ENCODE measurements around the gene PTPRH.
"Not testable (repeated sequence)": the region's sequence is repeated elsewhere in the genome, so short reads cannot be mapped to it uniquely, and the experiment has no call there.

PTPRH gene

GRCh38 chr19:55213547-55213946, 4.2 kb upstream of the PTPRH start:
- TF ChIP-seq POU2F2 (IDR thresholded peaks at IDR 0.05; ENCODE audit: low read depth, low read length) (no peak), SPI1 (IDR thresholded peaks at IDR 0.05; ENCODE audit: low read depth, low read length) (no peak), PAX5 (IDR thresholded peaks at IDR 0.05; ENCODE audit: insufficient read depth, low read length, severe bottlenecking) (no peak), POLR2A (IDR thresholded peaks at IDR 0.05; ENCODE audit: low read depth, low read length) (no peak)
- DNase-seq (ENCODE audit: insufficient read length, low spot score): no peak

DNA sequence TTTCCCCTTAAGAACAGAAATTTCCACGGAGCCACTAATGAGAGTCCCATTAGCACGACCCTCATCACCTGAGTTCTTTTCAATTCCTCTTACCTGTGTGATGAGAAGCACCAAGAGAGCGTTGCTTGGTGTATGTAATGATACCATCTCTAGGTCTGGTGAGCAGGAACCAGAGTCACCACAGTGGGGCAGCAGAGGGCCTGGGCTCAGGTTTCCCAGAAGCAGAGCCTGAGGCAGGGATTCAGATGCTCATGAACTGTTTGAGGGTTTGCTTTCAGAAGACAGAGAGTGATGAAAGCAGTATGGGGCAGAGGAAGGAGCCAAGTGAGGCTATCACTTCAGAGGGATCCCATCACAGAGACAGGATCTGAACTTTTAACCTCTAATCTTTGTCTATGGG, 3.1 kb upstream of the PTPRH start:
- FAIRE-seq (no peak), DNase-seq (ENCODE audit: insufficient read length, low spot score) (no peak)
- TF ChIP-seq PAX5 (IDR thresholded peaks at IDR 0.05; ENCODE audit: insufficient read depth, low read length, severe bottlenecking) (no peak), SPI1 (IDR thresholded peaks at IDR 0.05; ENCODE audit: low read depth, low read length) (no peak), POLR2A (IDR thresholded peaks at IDR 0.05; ENCODE audit: low read depth, low read length) (no peak), POU2F2 (IDR thresholded peaks at IDR 0.05; ENCODE audit: low read depth, low read length) (no peak), TAF1 (IDR thresholded peaks at IDR 0.05; ENCODE audit: low read depth, low read length) (no peak), POLR2AphosphoS5 (IDR thresholded peaks at IDR 0.05; ENCODE audit: low read depth, low read length) (no peak)

More at GRCh38 chr19:55213547-55213946, 4.2 kb upstream of the PTPRH start:
- no peak for FAIRE-seq

- FAIRE-seq: no peak
- no peak for TF ChIP-seq SPI1 (IDR thresholded peaks at IDR 0.05; ENCODE audit: low read depth, low read length)
- no peak for TF ChIP-seq POLR2A (IDR thresholded peaks at IDR 0.05; ENCODE audit: low read depth, low read length)
- no peak for TF ChIP-seq TAF1 (IDR thresholded peaks at IDR 0.05; ENCODE audit: low read depth, low read length)
- TF ChIP-seq POU2F2 (IDR thresholded peaks at IDR 0.05; ENCODE audit: low read depth, low read length): no peak
- TF ChIP-seq PAX5 (IDR thresholded peaks at IDR 0.05; ENCODE audit: insufficient read depth, low read length, severe bottlenecking): no peak
- no peak for TF ChIP-seq POLR2AphosphoS5 (IDR thresholded peaks at IDR 0.05; ENCODE audit: low read depth, low read length)
- DNase-seq (ENCODE audit: insufficient read length, low spot score): no peak
Measured at GRCh38 chr19:55209693-55210472, 582 bp upstream of the PTPRH start.

GRCh38 chr19:55206664-55207500, 2.4 kb downstream of the PTPRH start:
- FAIRE-seq: no peak
- no peak for TF ChIP-seq POLR2A (IDR thresholded peaks at IDR 0.05; ENCODE audit: low read depth, low read length)
- TF ChIP-seq SPI1 (IDR thresholded peaks at IDR 0.05; ENCODE audit: low read depth, low read length): no peak
- no peak for TF ChIP-seq POU2F2 (IDR thresholded peaks at IDR 0.05; ENCODE audit: low read depth, low read length)
- no peak for TF ChIP-seq TAF1 (IDR thresholded peaks at IDR 0.05; ENCODE audit: low read depth, low read length)
- TF ChIP-seq PAX5 (IDR thresholded peaks at IDR 0.05; ENCODE audit: insufficient read depth, low read length, severe bottlenecking): no peak
- no peak for TF ChIP-seq POLR2AphosphoS5 (IDR thresholded peaks at IDR 0.05; ENCODE audit: low read depth, low read length)

GRCh38 chr19:55202199-55202598, 7.1 kb downstream of the PTPRH start:
- not testable (repeated sequence) for FAIRE-seq

More at GRCh38 chr19:55206664-55207500, 2.4 kb downstream of the PTPRH start:
- DNase-seq (ENCODE audit: insufficient read length, low spot score): no peak

GRCh38 chr19:55199620-55200204, 9.6 kb downstream of the PTPRH start:
- FAIRE-seq (no peak), DNase-seq (ENCODE audit: insufficient read length, low spot score) (no peak)
- no peak for TF ChIP-seq TAF1 (IDR thresholded peaks at IDR 0.05; ENCODE audit: low read depth, low read length)

More at GRCh38 chr19:55202199-55202598, 7.1 kb downstream of the PTPRH start:
- not testable (repeated sequence) for DNase-seq (ENCODE audit: insufficient read length, low spot score)

DNA sequence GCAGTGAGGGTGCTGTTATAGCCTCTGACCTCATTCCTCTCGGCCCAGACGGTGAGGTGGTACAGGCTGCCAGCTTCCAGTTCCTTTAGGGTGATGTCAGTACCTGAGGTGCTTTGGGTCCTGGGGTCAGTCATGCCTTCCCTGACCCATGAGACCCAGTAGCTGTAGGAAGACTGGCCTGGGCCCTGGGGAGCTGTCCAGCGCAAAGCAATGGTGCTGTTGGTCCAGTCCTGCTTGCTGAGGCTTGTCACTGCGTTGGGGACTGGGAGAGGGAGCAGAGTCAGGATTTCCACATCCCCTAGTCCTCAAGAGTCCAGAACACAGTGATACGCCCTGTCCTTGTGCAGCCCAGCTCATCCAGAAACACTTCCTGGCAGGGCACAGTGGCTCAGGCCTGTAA, 10.7 kb downstream of the PTPRH start:
- TF ChIP-seq TAF1 (IDR thresholded peaks at IDR 0.05; ENCODE audit: low read depth, low read length) (no peak), PAX5 (IDR thresholded peaks at IDR 0.05; ENCODE audit: insufficient read depth, low read length, severe bottlenecking) (no peak)
- no peak for DNase-seq (ENCODE audit: insufficient read length, low spot score)
- FAIRE-seq: no peak

GRCh38 chr19:55197528-55197927, 11.8 kb downstream of the PTPRH start:
- FAIRE-seq: no peak
- TF ChIP-seq POU2F2 (IDR thresholded peaks at IDR 0.05; ENCODE audit: low read depth, low read length) (no peak), POLR2A (IDR thresholded peaks at IDR 0.05; ENCODE audit: low read depth, low read length) (no peak), PAX5 (IDR thresholded peaks at IDR 0.05; ENCODE audit: insufficient read depth, low read length, severe bottlenecking) (no peak), SPI1 (IDR thresholded peaks at IDR 0.05; ENCODE audit: low read depth, low read length) (no peak), TAF1 (IDR thresholded peaks at IDR 0.05; ENCODE audit: low read depth, low read length) (no peak), POLR2AphosphoS5 (IDR thresholded peaks at IDR 0.05; ENCODE audit: low read depth, low read length) (no peak)
- no peak for DNase-seq (ENCODE audit: insufficient read length, low spot score)

DNA sequence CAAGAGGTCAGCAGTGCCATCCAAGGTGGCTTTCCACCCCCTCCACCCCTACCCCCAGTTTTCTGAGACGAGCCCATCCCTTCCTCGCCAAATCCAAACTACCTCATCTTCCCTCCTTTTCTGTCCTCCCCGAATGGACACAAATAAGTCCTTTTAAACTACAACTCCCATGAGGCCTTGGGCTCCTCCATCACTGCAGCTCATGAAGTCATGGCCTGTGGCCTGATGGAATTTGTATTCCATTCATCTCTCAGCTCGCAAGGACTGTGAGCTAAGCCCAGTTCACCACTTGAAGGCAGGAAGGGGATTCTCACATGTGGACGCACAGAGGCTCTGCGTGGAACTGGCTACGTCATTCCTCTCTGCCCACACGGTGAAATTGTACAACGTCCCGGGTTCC, 12.5 kb downstream of the PTPRH start:
- no peak for FAIRE-seq
- TF ChIP-seq SPI1 (IDR thresholded peaks at IDR 0.05; ENCODE audit: low read depth, low read length): no peak
- TF ChIP-seq TAF1 (IDR thresholded peaks at IDR 0.05; ENCODE audit: low read depth, low read length): no peak
- no peak for TF ChIP-seq POLR2A (IDR thresholded peaks at IDR 0.05; ENCODE audit: low read depth, low read length)
- no peak for DNase-seq (ENCODE audit: insufficient read length, low spot score)

DNA sequence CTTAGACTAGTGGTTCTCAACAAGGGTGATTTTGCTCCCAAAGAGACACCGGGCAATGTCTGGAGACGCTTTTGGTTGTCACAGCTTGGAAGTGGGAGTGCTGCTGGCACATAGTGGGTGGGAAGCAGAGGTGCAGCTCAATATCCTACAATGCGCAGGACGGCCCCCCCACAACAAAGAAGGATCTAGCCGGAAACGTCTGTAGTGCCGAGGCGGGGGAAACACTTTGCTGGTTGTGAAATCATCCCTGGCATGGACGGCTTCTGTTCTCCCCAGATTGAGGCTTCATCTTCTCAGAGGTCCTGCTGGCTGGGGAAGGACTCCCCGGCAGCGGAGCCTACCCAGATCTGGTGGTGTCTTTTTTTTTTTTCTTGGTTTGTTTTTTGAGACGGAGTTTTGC, 15.8 kb downstream of the PTPRH start:
- no peak for FAIRE-seq
- TF ChIP-seq TAF1 (IDR thresholded peaks at IDR 0.05; ENCODE audit: low read depth, low read length): no peak
- no peak for TF ChIP-seq SPI1 (IDR thresholded peaks at IDR 0.05; ENCODE audit: low read depth, low read length)
- TF ChIP-seq PAX5 (IDR thresholded peaks at IDR 0.05; ENCODE audit: insufficient read depth, low read length, severe bottlenecking): no peak
- no peak for TF ChIP-seq POLR2A (IDR thresholded peaks at IDR 0.05; ENCODE audit: low read depth, low read length)
- TF ChIP-seq POU2F2 (IDR thresholded peaks at IDR 0.05; ENCODE audit: low read depth, low read length): no peak
- TF ChIP-seq POLR2AphosphoS5 (IDR thresholded peaks at IDR 0.05; ENCODE audit: low read depth, low read length): no peak
- no peak for DNase-seq (ENCODE audit: insufficient read length, low spot score)
